ENCODE measurements around the gene PTPN21. TPM values are rescaled to one million over a fixed set of nuclear protein-coding genes. Genes with fewer than 3 reads are reported as not detected.

The PTPN21 gene
- total RNA-seq, 1 donor: 14.2 TPM

DNA sequence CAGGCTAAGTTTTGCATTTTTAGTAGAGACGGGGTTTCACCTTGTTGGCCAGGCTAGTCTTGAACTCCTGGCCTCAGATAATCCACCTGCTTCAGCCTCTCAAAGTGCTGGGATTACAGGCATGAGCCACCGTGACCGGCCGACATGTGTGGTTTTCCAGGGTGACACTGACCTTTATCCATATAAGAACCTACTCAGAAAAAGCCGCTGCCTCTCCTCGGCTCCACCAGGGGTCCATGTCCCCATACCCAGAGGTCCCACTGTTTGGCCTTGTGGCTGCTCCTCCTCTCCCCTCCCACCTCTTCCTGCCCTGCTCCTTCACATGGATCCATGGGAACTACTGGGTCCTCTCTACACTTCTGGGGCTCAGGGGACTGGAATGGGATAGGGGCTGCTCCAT, 64.6 kb downstream of the PTPN21 start:
- TF ChIP-seq, protein P1, sequence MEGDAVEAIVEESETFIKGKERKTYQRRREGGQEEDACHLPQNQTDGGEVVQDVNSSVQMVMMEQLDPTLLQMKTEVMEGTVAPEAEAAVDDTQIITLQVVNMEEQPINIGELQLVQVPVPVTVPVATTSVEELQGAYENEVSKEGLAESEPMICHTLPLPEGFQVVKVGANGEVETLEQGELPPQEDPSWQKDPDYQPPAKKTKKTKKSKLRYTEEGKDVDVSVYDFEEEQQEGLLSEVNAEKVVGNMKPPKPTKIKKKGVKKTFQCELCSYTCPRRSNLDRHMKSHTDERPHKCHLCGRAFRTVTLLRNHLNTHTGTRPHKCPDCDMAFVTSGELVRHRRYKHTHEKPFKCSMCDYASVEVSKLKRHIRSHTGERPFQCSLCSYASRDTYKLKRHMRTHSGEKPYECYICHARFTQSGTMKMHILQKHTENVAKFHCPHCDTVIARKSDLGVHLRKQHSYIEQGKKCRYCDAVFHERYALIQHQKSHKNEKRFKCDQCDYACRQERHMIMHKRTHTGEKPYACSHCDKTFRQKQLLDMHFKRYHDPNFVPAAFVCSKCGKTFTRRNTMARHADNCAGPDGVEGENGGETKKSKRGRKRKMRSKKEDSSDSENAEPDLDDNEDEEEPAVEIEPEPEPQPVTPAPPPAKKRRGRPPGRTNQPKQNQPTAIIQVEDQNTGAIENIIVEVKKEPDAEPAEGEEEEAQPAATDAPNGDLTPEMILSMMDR (IDR thresholded peaks at IDR 0.05; ENCODE audit: insufficient read depth, low read depth, low read length): no peak
- H3K4me3 ChIP-seq (ENCODE audit: low read depth, low read length): no peak overlapping the region
- no peak for DNase-seq (ENCODE audit: low read depth)

DNA sequence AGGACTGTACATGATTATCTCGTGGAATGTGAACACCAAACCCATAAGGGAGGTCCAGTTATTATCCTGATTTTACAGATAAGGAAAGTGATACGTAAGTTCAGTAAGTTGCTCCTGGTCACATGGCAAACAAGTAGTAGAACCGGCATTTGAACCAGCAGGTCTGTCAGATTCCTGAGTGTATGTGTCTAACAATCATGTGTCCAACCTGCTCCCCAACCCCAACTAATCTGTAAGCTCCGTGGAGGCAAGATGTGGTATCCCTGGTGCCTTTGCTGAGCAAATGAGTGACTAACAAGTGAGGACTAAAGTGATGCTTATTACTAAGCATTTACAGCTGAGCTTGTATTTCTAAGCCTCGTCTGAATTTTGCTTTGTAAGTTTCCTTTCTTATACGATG, 65.9 kb downstream of the PTPN21 start:
- TF ChIP-seq, protein P1 (IDR thresholded peaks at IDR 0.05; ENCODE audit: insufficient read depth, low read depth, low read length): no peak

DNA sequence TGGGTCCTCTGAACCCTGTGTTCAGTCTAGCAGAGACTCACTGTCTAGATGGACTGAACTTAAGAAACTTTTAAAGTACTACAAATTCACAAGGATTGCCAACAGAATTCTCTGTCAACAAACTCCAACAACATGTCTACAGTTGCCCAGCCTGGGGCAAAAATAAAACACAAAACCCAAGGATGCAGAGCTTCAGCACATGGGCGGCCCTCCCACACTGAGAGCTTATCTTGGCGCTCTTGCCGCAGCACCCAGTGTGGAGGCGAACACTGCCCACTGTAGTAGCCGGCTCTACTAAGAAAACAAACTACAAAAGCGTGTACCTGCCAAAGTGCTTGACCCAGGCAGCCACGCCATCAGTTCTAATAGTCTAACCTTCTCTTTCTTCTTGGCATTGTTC, 66.7 kb downstream of the PTPN21 start:
- no peak for DNase-seq (ENCODE audit: low read depth)
- TF ChIP-seq, protein P1 (IDR thresholded peaks at IDR 0.05; ENCODE audit: insufficient read depth, low read depth, low read length): no peak
- no peak overlapping the region for H3K4me3 ChIP-seq (ENCODE audit: low read depth, low read length)

More for the DNA sequence above, 65.9 kb downstream of the PTPN21 start:
- no peak overlapping the region for H3K4me3 ChIP-seq (ENCODE audit: low read depth, low read length)
- DNase-seq (ENCODE audit: low read depth): no peak

DNA sequence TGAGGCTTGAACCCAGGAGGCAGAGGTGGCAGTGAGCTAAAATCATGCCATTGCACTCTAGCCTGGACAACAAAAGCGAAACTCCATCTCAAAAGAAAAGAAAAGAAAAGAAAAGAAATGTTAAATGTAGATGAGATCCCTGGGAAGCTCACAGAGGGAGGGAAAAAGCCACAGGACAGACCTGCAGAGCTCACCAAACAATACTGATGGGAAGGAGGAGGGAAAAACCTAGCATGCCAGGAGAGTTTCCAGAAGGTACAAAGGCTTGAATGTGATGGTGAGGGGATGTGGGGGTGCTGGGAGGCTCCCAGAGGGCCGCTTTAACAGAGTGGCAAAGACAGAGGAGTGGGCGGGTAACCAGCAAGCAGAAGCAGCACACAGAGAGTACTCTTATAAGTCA, 72.3 kb downstream of the PTPN21 start:
- H3K4me3 ChIP-seq (ENCODE audit: low read depth, low read length): no peak overlapping the region
- DNase-seq (ENCODE audit: low read depth): no peak
- TF ChIP-seq, protein P1 (IDR thresholded peaks at IDR 0.05; ENCODE audit: insufficient read depth, low read depth, low read length): no peak

DNA sequence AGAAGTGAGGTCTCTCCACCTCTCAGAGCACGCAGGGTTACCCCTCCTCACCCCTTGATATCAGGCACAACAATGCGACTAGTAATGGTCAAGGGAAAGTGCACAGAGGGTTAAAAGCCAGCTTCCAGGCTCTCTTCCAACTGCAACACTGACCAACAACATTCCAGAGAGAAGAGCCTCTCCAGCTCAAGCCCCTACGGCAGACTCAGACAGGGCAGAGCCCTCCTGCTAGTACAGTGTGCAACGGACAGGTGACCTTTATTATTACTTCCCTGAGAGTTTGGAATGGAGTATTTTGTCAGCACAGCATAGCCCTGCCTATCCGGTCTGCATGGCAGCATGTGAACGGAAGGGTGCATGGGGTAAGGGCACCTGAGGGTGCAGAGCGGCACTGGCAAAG, 73.0 kb downstream of the PTPN21 start:
- TF ChIP-seq, protein P1 (IDR thresholded peaks at IDR 0.05; ENCODE audit: insufficient read depth, low read depth, low read length): no peak
- DNase-seq (ENCODE audit: low read depth): no peak
- H3K4me3 ChIP-seq (ENCODE audit: low read depth, low read length): no peak overlapping the region

DNA sequence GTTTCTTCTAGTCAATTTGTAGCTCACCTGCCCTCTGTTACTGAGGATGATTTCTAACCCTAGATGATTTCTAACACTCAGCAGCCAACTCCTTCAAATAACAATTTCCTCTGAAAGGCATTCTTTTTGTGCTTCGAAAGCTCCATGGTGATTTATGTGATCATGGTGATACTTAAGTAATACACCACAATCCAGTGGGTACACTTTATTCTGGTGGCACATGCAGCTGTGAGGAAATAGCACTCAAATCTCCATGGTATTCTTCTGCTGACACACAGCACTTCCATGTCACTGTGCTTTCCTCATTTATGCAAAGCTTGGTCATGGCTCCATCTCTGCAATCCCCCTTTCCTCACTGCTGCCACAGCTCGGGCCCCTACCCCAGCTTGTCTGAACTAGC, 73.7 kb downstream of the PTPN21 start:
- TF ChIP-seq, protein P1 (IDR thresholded peaks at IDR 0.05; ENCODE audit: insufficient read depth, low read depth, low read length): no peak
- no peak for DNase-seq (ENCODE audit: low read depth)
- H3K4me3 ChIP-seq (ENCODE audit: low read depth, low read length): no peak overlapping the region

DNA sequence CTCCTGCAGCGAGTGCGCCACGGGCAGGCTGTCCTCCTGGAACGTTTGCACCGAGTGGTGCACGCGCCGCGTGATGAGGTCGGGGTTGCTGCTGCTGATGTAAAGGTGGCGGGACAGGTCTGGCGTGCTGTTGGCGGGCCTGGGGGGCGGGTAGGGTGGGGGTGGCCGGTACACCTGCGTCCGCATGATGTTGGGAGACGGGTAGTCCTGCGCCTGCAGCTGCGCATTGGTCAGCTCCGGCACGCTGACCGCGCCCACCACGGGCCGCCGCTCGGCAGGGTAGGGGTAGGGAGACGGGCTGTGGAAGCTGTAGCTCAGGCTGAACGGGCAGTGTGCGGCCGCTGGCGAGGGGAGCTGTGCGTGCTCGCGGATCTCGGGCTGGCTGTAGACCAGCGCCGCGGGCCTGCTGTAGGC, 75.2 kb downstream of the PTPN21 start:
- no peak for DNase-seq (ENCODE audit: low read depth)
- TF ChIP-seq, protein P1 (IDR thresholded peaks at IDR 0.05; ENCODE audit: insufficient read depth, low read depth, low read length): no peak
- no peak overlapping the region for H3K4me3 ChIP-seq (ENCODE audit: low read depth, low read length)

Measured in fibroblast of villous mesenchyme (primary cell).